Calu3 (cell line): ENCODE measurements around the gene MRFAP1. TPM values are rescaled to one million over a fixed set of nuclear protein-coding genes. Genes with fewer than 3 reads are reported as not detected.

ENCODE experiments used
- total RNA-seq: library from RNA; stranded (reverse); gene quantifications from 2 replicates; pipeline ENCODE4 v1.2.3, GENCODE V29; 2022

Gene MRFAP1
- total RNA-seq, 1 experiment from 2014 or later, result 151 TPM

Other genes with a start within 250 kb of the MRFAP1 start
- 9.4 and 9.8 TPM in 2 replicates for gene PPP2R2C, start 168.1 kb upstream of the MRFAP1 start, total RNA-seq
- gene MAN2B2, start 65.5 kb upstream of the MRFAP1 start, total RNA-seq, result 30.9 and 36.2 TPM in 2 replicates
- 365 and 600 TPM in 2 replicates for gene S100P, start 53.2 kb downstream of the MRFAP1 start, total RNA-seq
- gene MRFAP1L1, start 69.2 kb downstream of the MRFAP1 start, total RNA-seq, result 31.7 and 33.1 TPM in 2 replicates
- gene BLOC1S4, start 75.5 kb downstream of the MRFAP1 start, total RNA-seq, result 9.2 and 13.2 TPM in 2 replicates
- 17.4 and 17.7 TPM in 2 replicates for gene KIAA0232, start 142.0 kb downstream of the MRFAP1 start, total RNA-seq